Nephron progenitor cell (in vitro differentiated cells): ENCODE measurements around the gene FTO.

Experiments
- DNase-seq: peaks from one replicate; pipeline ENCODE4 v3.0.0; 2021
- H3K27ac Mint-ChIP-seq: 2 replicates; pipeline ENCODE4 v1.8.0; 2021; ENCODE audit warnings: mild to moderate bottlenecking, moderate library complexity, mixed read lengths
- H3K27me3 Mint-ChIP-seq: 2 replicates; pipeline ENCODE4 v1.8.0; 2021; ENCODE audit warnings: mild to moderate bottlenecking, low read depth, mixed read lengths; ENCODE audit not compliant: poor library complexity
- H3K36me3 Mint-ChIP-seq: 2 replicates; pipeline ENCODE4 v1.8.0; 2021; ENCODE audit warnings: low read depth, mixed read lengths
- H3K4me1 Mint-ChIP-seq: 2 replicates; pipeline ENCODE4 v1.8.0; 2021; ENCODE audit warnings: mixed read lengths
- H3K4me3 Mint-ChIP-seq: 2 replicates; pipeline ENCODE4 v1.8.0; 2021; ENCODE audit warnings: mild to moderate bottlenecking, moderate library complexity, mixed read lengths
- H3K9me3 Mint-ChIP-seq: 2 replicates; pipeline ENCODE4 v1.8.0; 2021; ENCODE audit warnings: mild to moderate bottlenecking, moderate library complexity, mixed read lengths
- CTCF ChIP-seq: fragments of 200-600 bp; sonication (generic); IDR thresholded peaks from 2 replicates; pipeline ENCODE4 v1.5.0; 2021; ENCODE audit warnings: antibody characterized with exemption

Gene FTO

GRCh38 chr16:53734908-53735307 lies 31.0 kb downstream of the FTO start:
- no peak for TF ChIP-seq CTCF

DNA sequence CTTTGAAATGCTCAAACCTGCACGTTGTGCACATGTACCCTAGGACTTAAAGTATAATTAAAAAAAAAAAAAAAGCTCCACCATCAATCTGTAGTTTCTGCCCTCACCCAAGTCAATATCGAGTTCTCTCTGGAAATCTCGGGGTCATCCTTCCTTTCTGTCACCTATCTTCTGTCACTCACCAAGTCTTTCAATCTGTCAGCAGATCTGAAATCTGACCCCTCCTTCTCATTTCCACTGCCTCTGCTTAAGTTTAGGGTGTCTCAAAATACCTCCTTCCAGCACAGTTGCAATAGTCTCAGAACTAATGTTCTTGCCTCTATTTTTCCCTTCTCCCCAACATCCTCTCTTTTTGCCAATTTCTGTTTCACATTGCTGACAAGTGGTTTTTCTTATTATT lies 32.3 kb downstream of the FTO start:
- peaks cover 10% of the 10 kb centered on the region for H3K36me3 Mint-ChIP-seq
- H3K9me3 Mint-ChIP-seq = no peaks in the 10 kb centered on the region
- no peaks in the 10 kb centered on the region for H3K27me3 Mint-ChIP-seq
- no peak for TF ChIP-seq CTCF
- H3K4me3 Mint-ChIP-seq = no peak overlapping the region
- DNase-seq = no peak
- H3K4me1 Mint-ChIP-seq = peaks cover 42% of the 10 kb centered on the region
- peak overlapping the region; percentile 49 for H3K27ac Mint-ChIP-seq

More at GRCh38 chr16:53734908-53735307, 31.0 kb downstream of the FTO start:
- Mint-ChIP-seq H3K9me3 (no peaks in the 10 kb centered on the region), H3K36me3 (peaks cover 16% of the 10 kb centered on the region), H3K4me3 (no peak overlapping the region), H3K27me3 (no peaks in the 10 kb centered on the region), H3K27ac (no peak overlapping the region), H3K4me1 (peaks cover 31% of the 10 kb centered on the region)
- no peak for DNase-seq

DNA sequence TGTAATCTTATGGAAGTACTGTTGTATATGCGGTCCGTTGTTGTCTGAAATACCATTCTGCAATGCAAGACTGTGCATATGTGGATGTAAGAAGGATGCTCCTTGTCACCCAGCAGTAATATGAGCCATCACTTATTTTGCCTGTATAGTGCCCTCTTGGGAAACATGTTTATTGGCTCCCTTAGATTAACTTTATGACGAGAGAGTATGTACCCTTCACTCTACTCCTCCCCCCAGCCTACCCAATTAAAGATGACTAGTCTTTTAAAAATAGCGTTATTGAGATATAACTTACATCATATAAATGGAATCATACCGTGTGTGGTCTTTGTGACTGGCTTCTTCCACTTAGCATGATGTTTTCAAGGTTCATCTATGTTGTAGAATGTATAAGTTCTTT lies 33.6 kb downstream of the FTO start:
- H3K4me1 Mint-ChIP-seq = peaks cover 42% of the 10 kb centered on the region
- H3K27me3 Mint-ChIP-seq = peaks cover 3% of the 10 kb centered on the region
- no peak overlapping the region for H3K4me3 Mint-ChIP-seq
- no peak for TF ChIP-seq CTCF
- DNase-seq = no peak
- peaks cover 7% of the 10 kb centered on the region for H3K36me3 Mint-ChIP-seq
- no peaks in the 10 kb centered on the region for H3K9me3 Mint-ChIP-seq
- no peak overlapping the region for H3K27ac Mint-ChIP-seq

DNA sequence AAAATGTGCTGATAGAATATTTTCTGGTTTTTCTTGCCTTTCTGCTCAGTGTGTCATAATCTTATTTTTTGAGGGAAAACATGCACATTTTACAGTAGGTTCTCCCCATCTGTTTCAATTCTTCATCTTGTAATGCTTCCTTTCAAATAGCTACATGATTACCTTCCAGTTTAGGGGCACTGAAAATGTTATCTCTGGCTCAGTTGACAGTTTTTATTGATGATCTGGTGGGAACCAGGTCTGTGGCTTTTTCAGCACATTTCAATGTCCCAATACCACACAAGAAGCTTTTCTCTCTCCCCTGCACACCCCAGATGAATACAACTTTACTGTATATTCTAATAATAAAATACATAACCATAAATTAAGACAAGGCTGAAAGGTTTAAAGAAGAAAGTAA lies 36.5 kb downstream of the FTO start:
- H3K27me3 Mint-ChIP-seq = peaks cover 3% of the 10 kb centered on the region
- no peak overlapping the region for H3K4me3 Mint-ChIP-seq
- no peak for TF ChIP-seq CTCF
- H3K9me3 Mint-ChIP-seq = no peaks in the 10 kb centered on the region
- no peak for DNase-seq
- H3K27ac Mint-ChIP-seq = no peak overlapping the region
- H3K36me3 Mint-ChIP-seq = peaks cover 4% of the 10 kb centered on the region
- H3K4me1 Mint-ChIP-seq = peaks cover 56% of the 10 kb centered on the region

DNA sequence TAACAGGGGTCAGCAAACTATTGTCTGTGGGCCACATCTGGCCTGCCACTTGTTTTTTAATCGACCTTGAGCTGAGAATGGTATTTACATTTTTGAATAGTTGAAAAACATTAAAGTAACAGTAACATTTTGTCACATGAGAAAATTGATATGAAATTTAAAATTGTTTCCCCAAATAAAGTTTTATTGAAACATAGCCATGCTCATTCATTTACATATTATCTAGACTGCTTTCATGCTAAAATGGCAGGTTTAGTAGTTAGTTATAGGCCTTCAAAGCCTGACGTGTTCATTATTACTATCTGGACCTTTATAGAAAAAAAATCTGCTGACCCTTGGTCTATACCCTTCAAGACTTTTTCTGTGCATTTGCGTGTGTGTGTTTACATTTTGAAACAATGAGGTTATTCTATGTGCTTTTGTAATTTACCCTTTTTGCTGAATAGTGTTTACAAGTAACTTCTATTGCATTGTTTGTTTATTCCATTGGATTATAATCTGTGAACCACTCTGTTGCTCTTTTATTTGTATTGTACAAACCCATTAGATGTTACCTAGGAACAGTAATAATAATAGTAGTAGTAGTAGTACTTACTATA lies 37.1 kb downstream of the FTO start:
- Mint-ChIP-seq H3K9me3 (no peaks in the 10 kb centered on the region), H3K27ac (no peak overlapping the region)
- DNase-seq = no peak

More for the DNA sequence above, 37.1 kb downstream of the FTO start:
- Mint-ChIP-seq H3K4me1 (peaks cover 52% of the 10 kb centered on the region), H3K27me3 (peaks cover 3% of the 10 kb centered on the region), H3K36me3 (peaks cover 4% of the 10 kb centered on the region), H3K4me3 (no peak overlapping the region)
- no peak for TF ChIP-seq CTCF
